Measurements from ENCODE around the gene ITGB2. TPM values are rescaled to one million over a fixed set of nuclear protein-coding genes. Genes with fewer than 3 reads are reported as not detected.

Gene ITGB2
- total RNA-seq, 4 donors from 2014 or later = 11.2 to 18.8 (median 15.3) TPM

DNA sequence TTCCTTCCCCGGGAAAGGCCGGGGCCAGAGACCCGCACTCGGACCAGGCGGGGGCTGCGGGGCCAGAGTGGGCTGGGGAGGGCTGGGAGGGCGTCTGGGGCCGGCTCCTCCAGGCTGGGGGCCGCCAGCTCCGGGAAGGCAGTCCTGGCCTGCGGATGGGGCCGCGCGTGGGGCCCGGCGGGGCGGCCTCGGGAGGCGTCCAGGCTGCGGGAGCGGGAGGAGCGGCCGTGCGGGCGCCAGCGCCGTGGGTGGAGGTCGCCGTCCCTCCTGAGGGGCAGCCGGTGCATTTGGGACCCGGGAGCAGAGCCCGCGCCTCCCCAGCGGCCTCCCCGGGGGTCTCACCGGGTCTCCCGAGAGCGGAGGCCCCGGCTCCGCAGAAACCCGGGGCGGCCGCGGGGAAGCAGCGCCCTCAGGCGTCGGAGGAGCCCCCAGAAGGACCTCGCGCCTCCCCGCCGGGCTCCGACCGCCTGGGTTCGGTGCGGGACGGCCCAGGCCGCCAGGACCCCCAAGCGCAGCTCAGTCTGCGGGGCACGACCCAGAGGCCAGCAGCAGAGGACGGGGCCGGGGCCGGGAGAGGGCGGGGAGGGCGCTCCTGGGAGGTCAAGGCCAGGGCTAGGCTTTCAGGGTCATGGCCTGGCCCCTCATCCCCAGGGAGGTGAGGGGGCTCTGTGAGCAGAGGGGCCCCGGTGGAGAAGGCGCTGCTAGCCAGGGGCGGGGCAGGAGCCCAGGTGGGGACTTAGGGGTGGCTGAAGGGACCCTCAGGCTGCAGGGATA is 11.9 kb upstream of the ITGB2 start:
- no peaks in the 10 kb centered on the region for H3K36me3 ChIP-seq
- peaks cover 43% of the 10 kb centered on the region for H3K4me1 ChIP-seq
- H3K27ac ChIP-seq = peak overlapping the region; percentile 3
- TF ChIP-seq, protein P1, sequence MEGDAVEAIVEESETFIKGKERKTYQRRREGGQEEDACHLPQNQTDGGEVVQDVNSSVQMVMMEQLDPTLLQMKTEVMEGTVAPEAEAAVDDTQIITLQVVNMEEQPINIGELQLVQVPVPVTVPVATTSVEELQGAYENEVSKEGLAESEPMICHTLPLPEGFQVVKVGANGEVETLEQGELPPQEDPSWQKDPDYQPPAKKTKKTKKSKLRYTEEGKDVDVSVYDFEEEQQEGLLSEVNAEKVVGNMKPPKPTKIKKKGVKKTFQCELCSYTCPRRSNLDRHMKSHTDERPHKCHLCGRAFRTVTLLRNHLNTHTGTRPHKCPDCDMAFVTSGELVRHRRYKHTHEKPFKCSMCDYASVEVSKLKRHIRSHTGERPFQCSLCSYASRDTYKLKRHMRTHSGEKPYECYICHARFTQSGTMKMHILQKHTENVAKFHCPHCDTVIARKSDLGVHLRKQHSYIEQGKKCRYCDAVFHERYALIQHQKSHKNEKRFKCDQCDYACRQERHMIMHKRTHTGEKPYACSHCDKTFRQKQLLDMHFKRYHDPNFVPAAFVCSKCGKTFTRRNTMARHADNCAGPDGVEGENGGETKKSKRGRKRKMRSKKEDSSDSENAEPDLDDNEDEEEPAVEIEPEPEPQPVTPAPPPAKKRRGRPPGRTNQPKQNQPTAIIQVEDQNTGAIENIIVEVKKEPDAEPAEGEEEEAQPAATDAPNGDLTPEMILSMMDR (IDR thresholded peaks at IDR 0.05) = peak in 1 of 2 donors; percentile 45
- no peak for TF ChIP-seq POLR2A (IDR thresholded peaks at IDR 0.05)
- DNase-seq (ENCODE audit: low spot score in 2 of 2) = no peak
- 29% methylated on average over 3 of the region's 68 CpGs for WGBS
- H3K9me3 ChIP-seq = no peaks in the 10 kb centered on the region
- H3K4me3 ChIP-seq = peak overlapping the region; percentile 48
- H3K27me3 ChIP-seq = peaks cover 60% of the 10 kb centered on the region

DNA sequence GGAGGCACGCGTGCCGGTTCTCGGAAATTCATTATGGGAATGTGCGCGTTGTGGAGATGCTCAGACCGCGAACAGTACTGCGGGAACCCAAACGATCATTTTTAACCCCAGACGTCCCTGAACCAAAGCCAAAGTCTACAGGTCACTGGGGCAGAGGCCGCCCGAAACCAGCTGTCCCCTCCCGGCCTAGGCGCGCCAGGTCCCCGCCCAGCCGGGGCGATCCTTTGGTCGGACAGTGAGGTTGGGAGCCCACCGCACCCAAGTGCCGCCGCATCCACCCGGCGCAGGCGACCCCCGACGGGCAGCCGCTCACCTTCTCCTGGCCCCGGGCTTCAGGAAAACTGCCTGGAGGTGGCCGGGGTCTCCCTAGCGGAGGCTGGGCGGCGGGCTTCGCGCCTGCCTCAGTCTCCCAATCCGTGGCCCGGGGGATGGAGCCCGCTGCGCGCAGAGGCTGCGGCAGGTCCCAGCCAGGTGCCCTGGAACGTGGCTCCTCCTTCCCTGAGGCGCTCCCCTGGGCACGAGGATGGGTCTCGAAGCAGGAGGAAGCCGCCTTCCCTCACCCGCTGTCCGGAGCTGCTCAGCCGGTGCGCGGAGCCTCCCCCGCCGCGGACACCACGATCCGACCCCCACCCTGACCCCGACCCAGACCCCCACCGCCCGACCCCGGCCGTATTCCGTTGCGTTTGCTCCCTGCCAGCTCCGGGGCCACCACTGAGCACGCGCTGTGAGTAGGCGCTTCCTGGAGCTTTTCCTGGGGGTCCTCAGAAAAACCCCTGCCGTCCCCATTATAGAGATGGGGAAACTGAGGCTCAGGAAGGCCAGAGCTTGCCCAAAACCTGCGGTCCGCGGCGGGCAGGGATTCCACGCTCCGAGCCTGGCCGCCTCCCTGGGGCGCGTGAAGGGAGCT is 11.1 kb upstream of the ITGB2 start:
- DNase-seq (ENCODE audit: low spot score in 2 of 2) = no peak
- H3K27me3 ChIP-seq = peaks cover 61% of the 10 kb centered on the region
- peak overlapping the region; percentile 32 for H3K27ac ChIP-seq
- H3K4me3 ChIP-seq = peak overlapping the region; percentile 48
- WGBS = 2% methylated on average over 17 of the region's 78 CpGs
- H3K36me3 ChIP-seq = no peaks in the 10 kb centered on the region
- TF ChIP-seq, protein P1 (IDR thresholded peaks at IDR 0.05) = no peak
- peaks cover 51% of the 10 kb centered on the region for H3K4me1 ChIP-seq
- no peaks in the 10 kb centered on the region for H3K9me3 ChIP-seq

DNA sequence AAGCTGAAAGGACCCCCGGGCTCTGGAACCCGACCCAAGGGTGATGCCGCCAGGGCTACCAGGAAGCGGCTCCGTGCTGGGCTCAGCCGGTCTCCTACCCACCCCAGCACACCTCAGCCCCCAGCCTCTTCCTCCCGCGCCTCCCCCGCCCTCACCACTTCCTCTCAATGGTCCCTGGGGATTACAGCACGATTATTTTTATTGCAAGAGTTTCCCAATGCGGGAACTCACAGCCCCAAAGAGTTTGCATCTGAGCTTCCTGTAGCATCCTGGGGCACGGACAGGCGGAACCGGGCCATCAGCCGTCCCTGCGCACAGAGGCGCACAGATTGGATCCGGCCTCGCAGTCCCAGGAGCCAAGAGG is 10.4 kb upstream of the ITGB2 start:
- Histone ChIP-seq H3K9me3 (no peaks in the 10 kb centered on the region), H3K36me3 (no peaks in the 10 kb centered on the region), H3K27ac (no peak overlapping the region), H3K27me3 (peaks cover 61% of the 10 kb centered on the region), H3K4me3 (peak overlapping the region; percentile 48), H3K4me1 (peaks cover 57% of the 10 kb centered on the region)
- no peak for DNase-seq (ENCODE audit: low spot score in 2 of 2)
- 6% methylated on average over 16 of the region's 19 CpGs for WGBS
- no peak for TF ChIP-seq POLR2A (IDR thresholded peaks at IDR 0.05)
- no peak for TF ChIP-seq POLR2AphosphoS5 (IDR thresholded peaks at IDR 0.05)
- TF ChIP-seq, protein P1 (IDR thresholded peaks at IDR 0.05) = no peak
- TF ChIP-seq EP300 (IDR thresholded peaks at IDR 0.05) = no peak

DNA sequence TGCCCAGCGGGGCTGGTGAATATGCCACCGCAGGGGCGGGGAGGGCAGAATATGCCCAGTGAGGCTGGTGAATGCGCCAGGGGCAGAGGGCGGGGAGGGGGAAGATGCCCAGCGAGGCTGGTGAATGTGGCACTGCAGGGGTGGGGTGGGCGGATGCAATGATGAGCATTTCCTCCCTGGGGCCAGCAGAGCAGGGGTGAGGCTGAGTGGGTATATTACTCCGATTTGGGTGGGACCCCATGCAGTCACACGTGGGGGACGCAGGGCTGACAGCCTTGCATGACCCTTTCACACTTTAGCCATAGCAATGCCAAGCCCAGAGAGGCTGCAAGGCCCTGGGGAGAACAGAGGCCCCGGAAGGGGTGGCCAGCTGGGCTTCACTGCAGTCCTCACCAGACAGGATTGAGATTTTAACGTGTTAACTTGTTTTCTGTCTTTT is 9.9 kb upstream of the ITGB2 start:
- Histone ChIP-seq H3K36me3 (no peaks in the 10 kb centered on the region), H3K9me3 (no peaks in the 10 kb centered on the region), H3K4me1 (peaks cover 60% of the 10 kb centered on the region), H3K27ac (no peak overlapping the region), H3K4me3 (no peak overlapping the region), H3K27me3 (peaks cover 61% of the 10 kb centered on the region)
- 29% methylated on average over 12 of the region's 12 CpGs for WGBS
- TF ChIP-seq, protein P1 (IDR thresholded peaks at IDR 0.05) = no peak
- no peak for DNase-seq (ENCODE audit: low spot score in 2 of 2)

DNA sequence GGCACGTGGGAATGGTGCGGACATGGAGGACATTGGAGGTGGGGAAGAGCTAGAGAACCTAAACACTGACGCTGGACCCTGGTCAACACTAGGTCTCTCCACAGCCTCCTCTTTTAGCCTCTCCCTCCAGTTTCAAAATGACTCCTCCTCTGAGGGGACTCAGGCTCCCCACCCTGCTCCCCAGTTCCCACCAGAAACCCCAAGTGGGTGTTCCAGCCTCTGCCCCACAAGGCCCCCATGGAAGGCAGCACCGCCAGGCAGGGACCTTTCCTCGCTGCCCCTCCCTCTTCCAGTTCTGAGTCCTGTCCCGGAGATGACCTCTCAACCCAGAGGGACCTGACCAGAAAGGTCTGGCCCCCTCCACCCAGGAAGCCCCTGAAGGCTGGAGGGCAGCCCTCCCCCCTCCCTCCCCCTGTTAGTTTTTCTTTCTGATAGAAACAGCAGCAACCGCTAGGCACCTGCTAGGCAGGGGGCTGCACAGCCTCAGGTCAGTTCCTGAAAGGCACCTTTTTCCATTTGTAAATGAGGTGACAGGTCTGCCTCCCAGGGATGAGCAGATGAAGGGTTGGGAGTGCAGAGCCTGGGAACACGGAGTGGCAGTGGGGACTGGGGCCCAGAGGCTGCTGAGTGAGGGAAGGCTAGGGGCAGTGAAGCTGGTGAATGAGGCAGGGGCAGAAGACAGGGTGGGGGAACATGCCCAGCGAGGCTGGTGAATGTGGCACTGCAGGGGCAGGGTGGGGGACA is 9.3 kb upstream of the ITGB2 start:
- Histone ChIP-seq H3K4me1 (peaks cover 65% of the 10 kb centered on the region), H3K27me3 (peaks cover 58% of the 10 kb centered on the region), H3K4me3 (no peak overlapping the region), H3K9me3 (no peaks in the 10 kb centered on the region), H3K36me3 (no peaks in the 10 kb centered on the region), H3K27ac (no peak overlapping the region)
- TF ChIP-seq POLR2AphosphoS5 (IDR thresholded peaks at IDR 0.05) = no peak
- no peak for TF ChIP-seq EP300 (IDR thresholded peaks at IDR 0.05)
- TF ChIP-seq, protein P1 (IDR thresholded peaks at IDR 0.05) = no peak
- no peak for TF ChIP-seq POLR2A (IDR thresholded peaks at IDR 0.05)
- DNase-seq (ENCODE audit: low spot score in 2 of 2) = no peak
- WGBS = 71% methylated on average over 8 of the region's 9 CpGs

Data from suprapubic skin (tissue), 4 donors.